Right atrium auricular region (tissue), 2 donors: ENCODE data around the gene TLE4. TPM values are rescaled to one million over a fixed set of nuclear protein-coding genes. Genes with fewer than 3 reads are reported as not detected.
"Not testable (repeated sequence)": the region's sequence is repeated elsewhere in the genome, so short reads cannot be mapped to it uniquely, and the experiment has no call there.

Source experiments
- DNase-seq: peaks from one replicate; pipeline ENCODE4 v3.0.0-alpha.2; 2019; ENCODE audit warnings: low spot score
- H3K27ac ChIP-seq, 2 donors: fragments of 200-600 bp; sonication (generic); 1 replicate in 1 of 2; 2 replicates in 1 of 2; pipeline ENCODE4 v1.5.1; 2016 to 2019
- H3K27me3 ChIP-seq, 2 donors: fragments of 200-600 bp; sonication (generic); one replicate each; pipeline versions ENCODE4 v1.5.1 to v1.6.0; 2017 to 2019
- H3K36me3 ChIP-seq: fragments of 200-600 bp; sonication (generic); one replicate; pipeline ENCODE4 v1.5.1; 2016
- H3K4me1 ChIP-seq, 2 donors: fragments of 200-600 bp; sonication (generic); one replicate each; pipeline versions ENCODE4 v1.5.1 to v1.6.0; 2017 to 2019
- H3K4me3 ChIP-seq, 2 donors: fragments of 200-600 bp; sonication (generic); 1 replicate in 1 of 2; 2 replicates in 1 of 2; pipeline ENCODE4 v1.5.1; 2017 to 2019; ENCODE audit warnings: mild to moderate bottlenecking in 1 of 2, moderate library complexity in 1 of 2
- H3K9me3 ChIP-seq, 2 donors: fragments of 200-600 bp; sonication (generic); one replicate each; pipeline ENCODE4 v1.5.1; 2019
- CTCF ChIP-seq, 2 donors: fragments of 200-600 bp; sonication (generic); IDR thresholded peaks; one replicate each; pipeline ENCODE4 v1.5.1; 2019; ENCODE audit warnings: antibody characterized with exemption in 2 of 2
- total RNA-seq, 2 donors: library from RNA; depleted of rRNA; stranded (reverse); fragments of >200 nt; gene quantifications; one replicate each; pipeline ENCODE4 v1.1.0, GENCODE V29; 2016

The TLE4 gene
- total RNA-seq, 2 donors from 2014 or later: 18.9 to 26.1 TPM

DNA sequence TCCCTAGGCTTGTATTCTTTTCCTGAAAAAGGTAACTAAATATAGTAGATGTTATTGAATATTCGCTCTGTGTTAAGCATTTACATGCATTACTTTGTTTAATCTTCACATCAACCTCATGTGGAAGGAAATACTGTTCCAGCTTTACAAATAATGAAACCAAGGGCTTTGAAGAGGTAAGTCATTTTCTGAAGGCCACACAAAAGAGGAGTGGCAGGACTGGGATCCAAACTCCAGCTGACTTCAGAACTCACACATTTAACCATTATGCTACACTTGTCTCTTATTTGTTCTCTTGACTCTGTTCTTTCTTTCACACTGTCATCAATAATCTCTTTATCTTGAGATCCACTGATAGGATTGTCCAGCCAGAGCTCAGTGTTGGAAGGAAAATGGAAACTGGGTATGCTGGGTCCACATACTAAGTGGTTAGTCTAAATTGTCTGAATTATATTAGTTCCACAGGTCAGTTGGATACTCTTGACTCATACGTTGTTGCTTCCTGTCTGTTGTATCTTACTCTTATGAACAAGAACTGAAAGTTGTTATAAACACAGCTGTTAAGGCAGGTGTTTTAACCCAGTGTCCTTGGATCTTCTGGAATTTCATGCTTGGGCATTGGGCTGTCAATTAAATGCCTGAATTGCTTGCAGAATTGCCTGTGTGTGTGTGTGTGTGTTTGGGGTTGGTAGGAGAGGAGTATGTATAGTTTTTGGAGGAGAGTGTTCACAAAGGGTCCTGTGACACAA is 65.6 kb downstream of the TLE4 start:
- no peak for TF ChIP-seq CTCF (IDR thresholded peaks at IDR 0.05)
- Histone ChIP-seq H3K36me3 (no peaks in the 10 kb centered on the region), H3K9me3 (no peaks in the 10 kb centered on the region), H3K27ac (no peak overlapping the region), H3K4me3 (no peak overlapping the region), H3K4me1 (no peaks in the 10 kb centered on the region), H3K27me3 (no peaks in the 10 kb centered on the region)
- DNase-seq: no peak

DNA sequence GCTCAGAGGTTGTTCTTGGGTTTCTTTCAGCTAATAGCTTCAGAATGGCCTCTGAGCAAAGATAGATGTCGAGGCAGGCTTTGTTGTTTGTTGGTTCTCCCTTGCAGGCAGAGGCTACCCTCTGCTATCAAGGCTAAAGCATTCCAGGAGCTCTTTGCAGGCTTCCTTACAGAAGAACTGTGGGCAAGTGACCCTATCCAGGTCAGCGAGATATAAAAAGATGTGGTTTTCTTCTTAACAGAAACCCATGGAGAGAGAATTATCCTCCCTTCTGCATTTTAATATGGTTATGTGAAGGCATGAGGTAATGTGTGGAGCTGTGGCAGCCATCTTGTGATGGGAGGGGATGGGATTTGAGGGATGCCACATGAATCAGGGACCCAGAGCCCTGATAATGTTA is 67.0 kb downstream of the TLE4 start:
- H3K27me3 ChIP-seq: no peaks in the 10 kb centered on the region
- no peaks in the 10 kb centered on the region for H3K9me3 ChIP-seq
- no peak overlapping the region for H3K27ac ChIP-seq
- H3K4me1 ChIP-seq: no peaks in the 10 kb centered on the region
- no peak for DNase-seq
- no peaks in the 10 kb centered on the region for H3K36me3 ChIP-seq
- no peak for TF ChIP-seq CTCF (IDR thresholded peaks at IDR 0.05)
- no peak overlapping the region for H3K4me3 ChIP-seq

GRCh38 chr9:79639354-79639753 is 67.6 kb downstream of the TLE4 start:
- H3K27ac ChIP-seq: no peak overlapping the region
- no peak overlapping the region for H3K4me3 ChIP-seq
- no peaks in the 10 kb centered on the region for H3K27me3 ChIP-seq
- no peaks in the 10 kb centered on the region for H3K4me1 ChIP-seq
- DNase-seq: no peak
- H3K36me3 ChIP-seq: no peaks in the 10 kb centered on the region
- H3K9me3 ChIP-seq: no peaks in the 10 kb centered on the region
- TF ChIP-seq CTCF (IDR thresholded peaks at IDR 0.05): no peak

GRCh38 chr9:79640067-79640466 is 68.3 kb downstream of the TLE4 start:
- H3K4me3 ChIP-seq, H3K9me3 ChIP-seq, DNase-seq, H3K4me1 ChIP-seq, H3K27ac ChIP-seq, H3K36me3 ChIP-seq, H3K27me3 ChIP-seq: not testable (repeated sequence)

DNA sequence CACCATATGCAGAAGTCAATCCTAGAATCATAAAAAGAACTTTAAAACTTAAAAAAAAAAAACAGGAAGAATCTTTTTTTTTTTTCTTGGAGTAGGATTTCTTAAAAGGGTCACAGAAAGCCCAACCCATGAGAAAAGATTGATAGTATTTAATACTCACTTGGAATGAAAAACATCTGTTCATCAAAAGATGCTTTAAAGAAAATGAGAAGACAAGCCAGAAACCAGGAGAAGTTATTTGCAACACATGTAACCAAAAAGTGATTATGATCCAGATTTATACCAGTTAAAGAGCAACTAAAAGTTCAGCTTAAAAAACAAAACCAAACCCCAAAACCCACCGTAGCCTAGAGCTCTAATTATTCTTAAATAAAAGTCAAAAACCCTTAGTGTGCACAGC is 69.3 kb downstream of the TLE4 start:
- H3K4me3 ChIP-seq: no peak overlapping the region
- H3K36me3 ChIP-seq: no peaks in the 10 kb centered on the region
- no peaks in the 10 kb centered on the region for H3K4me1 ChIP-seq
- no peaks in the 10 kb centered on the region for H3K27me3 ChIP-seq
- no peak overlapping the region for H3K27ac ChIP-seq
- TF ChIP-seq CTCF (IDR thresholded peaks at IDR 0.05): no peak
- no peak for DNase-seq
- no peaks in the 10 kb centered on the region for H3K9me3 ChIP-seq

DNA sequence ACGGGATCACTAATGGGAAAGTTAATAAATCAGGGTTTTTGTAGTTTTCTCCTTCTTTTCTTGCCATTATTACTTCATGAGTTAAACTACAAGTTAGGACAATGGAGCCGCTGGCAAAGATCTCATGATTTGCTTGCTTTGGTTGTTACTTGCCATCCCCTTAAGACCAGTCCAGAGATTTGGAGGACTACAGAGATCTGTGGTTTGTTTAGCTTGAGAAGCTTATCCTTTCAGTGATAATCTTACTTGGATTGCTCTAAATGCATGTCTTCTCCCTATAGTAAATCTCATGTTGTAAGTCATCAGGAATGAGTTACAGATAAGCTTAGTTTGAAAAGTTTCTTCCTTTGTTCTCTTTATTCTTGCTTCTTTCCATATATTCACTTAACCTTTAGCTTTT is 70.9 kb downstream of the TLE4 start:
- no peak for TF ChIP-seq CTCF (IDR thresholded peaks at IDR 0.05)
- H3K4me1 ChIP-seq: no peaks in the 10 kb centered on the region
- no peaks in the 10 kb centered on the region for H3K36me3 ChIP-seq
- H3K4me3 ChIP-seq: no peak overlapping the region
- H3K27me3 ChIP-seq: no peaks in the 10 kb centered on the region
- DNase-seq: no peak
- no peak overlapping the region for H3K27ac ChIP-seq
- no peaks in the 10 kb centered on the region for H3K9me3 ChIP-seq
